Neural crest cell (in vitro differentiated cells): ENCODE results near the gene EMILIN1. TPM values are rescaled to one million over a fixed set of nuclear protein-coding genes. Genes with fewer than 3 reads are reported as not detected.

Experiments
- DNase-seq: peaks from one replicate; pipeline ENCODE4 v3.0.0; 2021; ENCODE audit warnings: low read depth, mixed read lengths, low spot score
- H3K27ac Mint-ChIP-seq: one replicate; pipeline ENCODE4 v1.8.0; 2021; ENCODE audit warnings: mild to moderate bottlenecking, mixed read lengths; ENCODE audit not compliant: unreplicated experiment
- H3K27me3 Mint-ChIP-seq: 2 replicates; pipeline ENCODE4 v1.8.0; 2021; ENCODE audit warnings: low read depth, mild to moderate bottlenecking, mixed read lengths
- H3K36me3 Mint-ChIP-seq: 2 replicates; pipeline ENCODE4 v1.8.0; 2021; ENCODE audit warnings: low read depth, mild to moderate bottlenecking, mixed read lengths
- H3K4me1 Mint-ChIP-seq: 2 replicates; pipeline ENCODE4 v1.8.0; 2021; ENCODE audit warnings: mixed read lengths
- H3K4me3 Mint-ChIP-seq: one replicate; pipeline ENCODE4 v1.8.0; 2021; ENCODE audit warnings: mild to moderate bottlenecking, mixed read lengths
- H3K9me3 Mint-ChIP-seq: 2 replicates; pipeline ENCODE4 v1.8.0; 2021; ENCODE audit warnings: mixed read lengths
- long read RNA-seq: library from polyadenylated mRNA; unstranded; transcript quantifications from one replicate; pipeline ENCODE4 v2.0.0, GENCODE V29; 2020
- total RNA-seq: library from RNA; stranded (reverse); gene quantifications from 2 replicates; pipeline ENCODE4 v1.2.1, GENCODE V29; 2021
- TF ChIP-seq, protein P1 (sequence below): fragments of 200-600 bp; sonication (generic); conservative IDR thresholded peaks from 2 replicates; pipeline ENCODE4 v1.5.0; 2021; ENCODE audit warnings: antibody characterized with exemption, mild to moderate bottlenecking

Gene EMILIN1
- total RNA-seq: 22.6 and 24.1 TPM in 2 replicates
- long read RNA-seq: 0 reads

- Mint-ChIP-seq H3K27ac (peak within 1 kb of the TSS; percentile 90), H3K36me3 (no peaks in the 10 kb centered on the region), H3K4me3 (peak within 1 kb of the TSS; percentile 82), H3K9me3 (no peaks in the 10 kb centered on the region), H3K4me1 (peaks cover 58% of the 10 kb centered on the region), H3K27me3 (peaks cover 3% of the 10 kb centered on the region)
- TF ChIP-seq, protein P1, sequence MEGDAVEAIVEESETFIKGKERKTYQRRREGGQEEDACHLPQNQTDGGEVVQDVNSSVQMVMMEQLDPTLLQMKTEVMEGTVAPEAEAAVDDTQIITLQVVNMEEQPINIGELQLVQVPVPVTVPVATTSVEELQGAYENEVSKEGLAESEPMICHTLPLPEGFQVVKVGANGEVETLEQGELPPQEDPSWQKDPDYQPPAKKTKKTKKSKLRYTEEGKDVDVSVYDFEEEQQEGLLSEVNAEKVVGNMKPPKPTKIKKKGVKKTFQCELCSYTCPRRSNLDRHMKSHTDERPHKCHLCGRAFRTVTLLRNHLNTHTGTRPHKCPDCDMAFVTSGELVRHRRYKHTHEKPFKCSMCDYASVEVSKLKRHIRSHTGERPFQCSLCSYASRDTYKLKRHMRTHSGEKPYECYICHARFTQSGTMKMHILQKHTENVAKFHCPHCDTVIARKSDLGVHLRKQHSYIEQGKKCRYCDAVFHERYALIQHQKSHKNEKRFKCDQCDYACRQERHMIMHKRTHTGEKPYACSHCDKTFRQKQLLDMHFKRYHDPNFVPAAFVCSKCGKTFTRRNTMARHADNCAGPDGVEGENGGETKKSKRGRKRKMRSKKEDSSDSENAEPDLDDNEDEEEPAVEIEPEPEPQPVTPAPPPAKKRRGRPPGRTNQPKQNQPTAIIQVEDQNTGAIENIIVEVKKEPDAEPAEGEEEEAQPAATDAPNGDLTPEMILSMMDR: no peak
- DNase-seq: peak; percentile 55
Measured at GRCh38 chr2:27078267-27079194, at the start of gene EMILIN1. Gene EMILIN1 (plus strand): TSS chr2:27078615. CDS start chr2:27079066, 451 bp downstream.

- H3K4me3 Mint-ChIP-seq: no peak overlapping the region
- no peak overlapping the region for H3K27ac Mint-ChIP-seq
- no peaks in the 10 kb centered on the region for H3K9me3 Mint-ChIP-seq
- H3K36me3 Mint-ChIP-seq: peaks cover 5% of the 10 kb centered on the region
- TF ChIP-seq, protein P1: no peak
- DNase-seq: no peak
- peaks cover 34% of the 10 kb centered on the region for H3K4me1 Mint-ChIP-seq
- no peaks in the 10 kb centered on the region for H3K27me3 Mint-ChIP-seq
Measured at GRCh38 chr2:27029051-27029450, 49.4 kb upstream of the EMILIN1 start.

DNA sequence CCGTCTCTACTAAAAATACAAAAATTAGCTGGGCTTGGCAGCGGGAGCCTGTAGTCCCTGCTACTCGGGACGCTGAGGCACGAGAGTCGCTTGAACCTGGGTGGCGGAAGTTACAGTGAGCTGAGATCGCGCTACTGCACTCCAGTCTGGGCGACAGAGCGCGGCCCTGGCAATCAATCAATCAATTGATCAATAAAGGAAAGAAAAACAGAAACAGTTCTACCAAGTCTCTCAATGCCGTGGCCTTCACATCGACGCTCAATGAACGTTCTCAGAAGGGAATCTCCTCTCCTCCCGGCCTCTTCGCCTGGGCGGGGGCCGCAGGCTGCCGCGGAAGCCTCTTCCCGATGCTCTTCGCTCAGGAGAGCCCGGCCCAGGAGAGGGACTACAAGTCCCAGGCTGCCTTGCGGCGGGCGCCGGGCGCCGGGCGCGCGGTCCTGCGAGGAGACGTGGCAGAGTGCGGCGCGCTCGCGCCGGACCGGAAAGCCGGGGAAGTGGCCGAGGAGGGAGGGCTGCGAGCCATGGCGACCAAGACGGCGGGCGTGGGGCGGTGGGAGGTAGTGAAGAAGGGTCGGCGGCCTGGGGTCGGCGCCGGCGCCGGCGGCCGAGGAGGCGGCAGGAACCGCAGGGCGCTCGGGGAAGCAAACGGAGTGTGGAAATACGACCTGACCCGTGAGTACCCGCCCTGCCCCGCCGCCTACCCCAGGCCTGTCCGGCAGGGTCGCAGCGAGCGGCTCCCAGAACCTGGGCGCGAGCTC lies 45.7 kb upstream of the EMILIN1 start, which contains the start of gene TMEM214:
TMEM214 (plus strand) TSS at position 471 of the 758 bp plus-strand sequence; CDS start at position 522, 51 bp downstream.
- TF ChIP-seq, protein P1: no peak
- Mint-ChIP-seq H3K27ac (peak within 1 kb of the TSS; percentile 98), H3K36me3 (peaks cover 7% of the 10 kb centered on the region), H3K27me3 (no peaks in the 10 kb centered on the region), H3K4me3 (peak within 1 kb of the TSS; percentile 97), H3K9me3 (no peaks in the 10 kb centered on the region), H3K4me1 (peaks cover 37% of the 10 kb centered on the region)
- DNase-seq: peak; percentile 81

DNA sequence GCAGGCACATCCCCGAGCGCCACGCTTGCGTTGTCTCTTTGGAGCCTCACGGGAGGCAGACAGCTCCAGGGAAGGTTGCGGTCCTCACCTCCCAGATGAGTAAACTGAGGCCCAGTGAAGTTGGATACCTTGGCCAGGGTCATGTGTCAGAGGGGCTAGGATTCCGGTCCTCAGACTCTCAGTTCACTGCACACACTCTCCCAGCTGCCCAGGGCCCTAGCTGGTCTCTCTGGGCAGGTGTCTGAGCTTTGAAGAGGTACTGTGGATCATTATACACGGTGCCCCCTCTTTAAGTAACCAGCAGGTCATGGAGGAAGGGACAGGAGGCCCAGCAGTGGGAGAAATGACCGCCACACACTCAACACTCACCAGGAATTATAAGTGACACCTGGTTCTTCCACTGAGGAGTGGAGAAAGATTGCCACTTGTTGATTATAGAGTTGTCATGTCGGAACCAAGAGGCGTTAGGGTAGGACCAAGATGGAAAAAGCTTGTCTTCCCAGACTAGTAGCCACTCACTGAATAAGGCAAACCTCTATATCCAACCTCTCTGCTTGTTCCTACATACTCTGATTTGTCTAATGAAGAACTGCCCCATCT lies 45.1 kb upstream of the EMILIN1 start:
- no peak for DNase-seq
- no peaks in the 10 kb centered on the region for H3K27me3 Mint-ChIP-seq
- TF ChIP-seq, protein P1: no peak
- no peaks in the 10 kb centered on the region for H3K9me3 Mint-ChIP-seq
- H3K36me3 Mint-ChIP-seq: peaks cover 2% of the 10 kb centered on the region
- H3K4me1 Mint-ChIP-seq: peaks cover 37% of the 10 kb centered on the region
- H3K27ac Mint-ChIP-seq: peak overlapping the region; percentile 45
- peak overlapping the region; percentile 97 for H3K4me3 Mint-ChIP-seq

DNA sequence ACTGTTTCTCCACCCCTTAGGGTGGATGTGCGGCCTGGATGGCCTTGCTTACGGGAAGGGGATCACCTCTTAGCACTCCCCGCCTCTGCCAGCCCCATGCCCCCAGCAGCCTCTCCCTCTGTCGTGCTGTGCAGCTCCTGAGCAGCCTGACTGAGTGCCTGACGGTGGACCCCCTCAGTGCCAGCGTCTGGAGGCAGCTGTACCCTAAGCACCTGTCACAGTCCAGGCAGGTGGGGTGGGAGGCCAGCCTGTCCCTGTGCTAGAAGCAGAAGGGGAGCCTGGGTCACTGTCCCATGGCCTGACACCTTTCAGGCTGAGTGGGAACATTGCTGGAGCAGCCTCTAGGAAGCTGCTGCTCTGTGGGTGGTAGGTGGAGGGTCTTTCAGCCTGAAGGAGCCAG lies 40.4 kb upstream of the EMILIN1 start:
- Mint-ChIP-seq H3K4me3 (no peak overlapping the region), H3K27me3 (no peaks in the 10 kb centered on the region), H3K27ac (no peak overlapping the region), H3K36me3 (peaks cover 2% of the 10 kb centered on the region), H3K9me3 (no peaks in the 10 kb centered on the region), H3K4me1 (peaks cover 13% of the 10 kb centered on the region)
- TF ChIP-seq, protein P1: no peak
- DNase-seq: no peak
